Measurements from ENCODE around the gene ZDHHC18.

Gene ZDHHC18

DNA sequence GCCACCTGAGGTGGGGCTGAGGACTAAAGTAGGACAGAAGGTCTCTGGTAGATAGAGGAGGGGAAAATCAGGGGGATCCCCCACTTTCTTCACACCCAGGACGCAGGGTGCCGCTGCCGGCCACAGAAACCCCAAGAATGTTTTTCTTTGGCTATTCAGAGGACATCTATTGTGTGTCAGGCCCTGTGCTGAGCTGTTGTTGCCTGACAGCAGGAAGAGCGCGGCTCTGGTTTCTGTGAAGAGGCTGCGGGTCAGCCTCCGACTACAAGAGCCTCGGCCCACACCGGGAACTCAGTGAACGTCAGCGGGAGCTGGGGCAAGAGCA lies 39.1 kb upstream of the ZDHHC18 start:
- Mint-ChIP-seq H3K27me3 (ENCODE audit: low read depth) (peaks cover 7% of the 10 kb centered on the region), H3K4me3 (peak overlapping the region; percentile 98 to 99 (median 99)), H3K9me3 (no peaks in the 10 kb centered on the region), H3K4me1 (peaks cover 65% of the 10 kb centered on the region), H3K27ac (peak overlapping the region; percentile 98 to 100 (median 100)), H3K36me3 (ENCODE audit: low read depth) (peaks cover 11% of the 10 kb centered on the region)
- no peak for TF ChIP-seq CTCF (IDR thresholded peaks at IDR 0.05; ENCODE audit: unreplicated experiment in 3 of 3)

DNA sequence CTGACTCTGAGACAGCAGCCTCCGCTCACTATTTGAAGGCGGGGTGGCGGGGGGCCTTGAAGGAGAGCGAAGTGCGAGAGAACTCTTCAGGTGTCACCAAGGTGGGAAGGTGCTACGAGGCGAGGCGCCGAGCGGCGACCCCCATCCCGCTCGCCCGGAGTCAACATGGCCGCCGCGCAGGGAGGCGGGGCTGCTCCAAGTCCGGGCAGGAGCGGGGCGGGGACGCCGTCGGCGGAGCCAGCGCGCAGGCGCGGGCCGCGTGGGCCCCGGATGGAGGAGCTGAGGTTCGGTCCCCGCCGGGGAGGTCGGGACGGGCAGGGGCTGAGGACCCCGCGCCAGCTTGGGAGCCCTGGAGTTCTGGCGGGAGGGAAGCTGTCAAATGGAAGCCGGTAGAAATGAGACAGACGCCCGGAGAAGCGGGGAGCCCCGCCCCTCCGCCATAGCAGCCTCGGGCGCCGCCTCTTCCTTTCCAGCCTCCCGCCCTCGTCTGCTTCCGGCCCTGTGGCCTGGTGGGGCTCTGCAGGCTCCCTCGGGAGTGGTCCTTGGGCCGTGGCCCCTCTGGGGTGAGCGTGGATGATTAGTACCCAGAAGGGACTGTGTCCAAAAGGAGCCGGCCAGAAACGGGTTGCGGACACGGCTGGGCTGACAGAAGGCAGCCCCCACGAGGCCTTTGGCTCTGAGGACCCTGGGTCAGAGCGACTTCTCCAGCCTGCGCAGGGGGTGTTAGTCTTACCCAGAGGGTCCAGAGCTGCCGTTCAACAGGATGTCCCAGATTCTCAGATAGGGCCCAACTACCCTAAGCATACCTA lies 38.6 kb upstream of the ZDHHC18 start, which contains the start of gene PIGV:
PIGV (plus strand) TSS at position 245 of the 809 bp plus-strand sequence. CDS start 2,866 bp downstream, outside the sequence.
- Mint-ChIP-seq H3K4me1 (peaks cover 59% of the 10 kb centered on the region), H3K4me3 (peak within 1 kb of the TSS; percentile 98 to 99 (median 99)), H3K27ac (peak within 1 kb of the TSS; percentile 98 to 100 (median 100)), H3K36me3 (ENCODE audit: low read depth) (peaks cover 5% of the 10 kb centered on the region), H3K9me3 (no peaks in the 10 kb centered on the region), H3K27me3 (ENCODE audit: low read depth) (peaks cover 7% of the 10 kb centered on the region)
- peak in 1 of 3 experiments; percentile 11 for TF ChIP-seq CTCF (IDR thresholded peaks at IDR 0.05; ENCODE audit: unreplicated experiment in 3 of 3)

DNA sequence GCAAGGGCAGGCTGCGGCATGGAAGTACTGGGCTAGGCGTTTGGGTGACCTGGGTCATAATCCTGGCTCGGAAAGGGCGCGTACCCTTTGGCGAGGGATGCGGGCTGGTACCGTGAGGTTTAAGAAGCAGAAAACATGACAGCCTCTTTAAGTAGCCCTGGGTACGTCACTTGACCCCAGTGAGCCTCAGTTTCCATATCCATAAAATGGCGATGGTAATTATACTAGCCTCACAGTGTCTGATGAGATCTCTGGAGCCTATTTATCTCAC lies 38.0 kb upstream of the ZDHHC18 start:
- peaks cover 7% of the 10 kb centered on the region for H3K27me3 Mint-ChIP-seq (ENCODE audit: low read depth)
- peak overlapping the region; percentile 98 to 99 (median 99) for H3K4me3 Mint-ChIP-seq
- no peak for TF ChIP-seq CTCF (IDR thresholded peaks at IDR 0.05; ENCODE audit: unreplicated experiment in 3 of 3)
- peaks cover 57% of the 10 kb centered on the region for H3K4me1 Mint-ChIP-seq
- H3K9me3 Mint-ChIP-seq: no peaks in the 10 kb centered on the region
- H3K27ac Mint-ChIP-seq: peak overlapping the region; percentile 98 to 100 (median 100)
- peaks cover 3% of the 10 kb centered on the region for H3K36me3 Mint-ChIP-seq (ENCODE audit: low read depth)

- no peaks in the 10 kb centered on the region for H3K36me3 Mint-ChIP-seq (ENCODE audit: low read depth)
- peaks cover 53% of the 10 kb centered on the region for H3K4me1 Mint-ChIP-seq
- no peaks in the 10 kb centered on the region for H3K9me3 Mint-ChIP-seq
- H3K4me3 Mint-ChIP-seq: peak overlapping the region; percentile 98 to 99 (median 99)
- peak overlapping the region; percentile 98 to 100 (median 100) for H3K27ac Mint-ChIP-seq
- peak; percentile 95 to 98 (median 96) for TF ChIP-seq CTCF (IDR thresholded peaks at IDR 0.05; ENCODE audit: unreplicated experiment in 3 of 3)
- H3K27me3 Mint-ChIP-seq (ENCODE audit: low read depth): peaks cover 7% of the 10 kb centered on the region
Observed at GRCh38 chr1:26788836-26789611, 37.5 kb upstream of the ZDHHC18 start.

DNA sequence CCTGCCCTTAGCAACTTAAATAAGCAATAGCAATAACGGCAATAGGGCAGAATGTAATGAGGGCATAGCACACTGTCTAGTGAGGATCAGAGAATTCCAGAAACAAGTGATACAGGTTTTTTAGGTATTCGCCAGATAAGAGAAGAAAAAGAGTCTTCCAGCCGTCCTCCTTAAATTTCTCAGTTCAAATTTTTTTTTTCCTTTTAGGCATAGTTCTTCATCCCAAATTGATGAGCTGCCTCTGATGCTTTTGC lies 36.9 kb upstream of the ZDHHC18 start:
- H3K36me3 Mint-ChIP-seq (ENCODE audit: low read depth): peaks cover 2% of the 10 kb centered on the region
- peak overlapping the region; percentile 98 to 100 (median 100) for H3K27ac Mint-ChIP-seq
- no peaks in the 10 kb centered on the region for H3K9me3 Mint-ChIP-seq
- peaks cover 7% of the 10 kb centered on the region for H3K27me3 Mint-ChIP-seq (ENCODE audit: low read depth)
- H3K4me1 Mint-ChIP-seq: peaks cover 48% of the 10 kb centered on the region
- no peak for TF ChIP-seq CTCF (IDR thresholded peaks at IDR 0.05; ENCODE audit: unreplicated experiment in 3 of 3)
- H3K4me3 Mint-ChIP-seq: peak overlapping the region in 2 of 3 experiments; percentile 98 to 99

Measured in nephron (organoid).